CD4-positive, alpha-beta T cell treated with Interleukin-15 for 1 hour (primary cell): Measurements from ENCODE around the gene CD300A.
"Not testable (repeated sequence)": the region's sequence is repeated elsewhere in the genome, so short reads cannot be mapped to it uniquely, and the experiment has no call there.

Experiments used
- DNase-seq: peaks from one replicate; pipeline ENCODE4 v3.0.0-alpha.2; 2020

CD300A gene

DNA sequence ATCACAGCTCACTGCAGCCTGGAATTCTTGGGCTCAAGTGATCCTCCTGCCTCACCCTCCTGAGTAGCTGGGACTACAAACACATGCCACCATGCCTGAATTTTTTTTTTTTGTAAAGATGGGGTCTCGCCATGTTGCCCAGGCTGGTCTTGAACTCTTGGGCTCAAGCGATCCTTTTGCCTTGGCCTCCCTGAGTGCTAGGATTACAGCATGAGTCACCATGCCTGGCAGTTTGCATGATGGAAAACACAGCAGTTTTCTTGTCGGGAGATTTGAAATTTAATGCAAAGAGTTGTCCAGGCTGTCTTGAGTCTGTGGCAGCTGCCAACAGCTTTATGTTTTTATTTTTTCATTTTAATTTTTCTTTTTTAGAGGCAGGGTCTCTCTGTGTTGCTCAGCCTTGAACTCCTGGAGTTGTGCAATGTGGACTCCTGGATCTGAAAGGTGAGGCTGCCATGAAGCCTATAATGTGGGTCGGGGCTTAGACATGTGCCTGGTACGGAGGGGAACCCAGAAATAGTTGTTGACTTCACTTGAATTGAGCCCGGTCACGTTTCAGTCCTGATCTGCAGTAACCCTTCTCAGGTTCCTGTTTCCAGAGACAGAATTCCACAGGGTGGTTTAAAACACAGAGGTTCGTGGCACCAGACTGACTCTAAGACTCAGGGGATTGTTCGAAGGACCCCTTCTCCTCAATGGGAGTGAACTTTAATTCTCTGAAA is 18.7 kb downstream of the CD300A start:
- no peak for DNase-seq

- no peak for DNase-seq
These were observed 19.4 kb downstream of the CD300A start for GRCh38 chr17:74485841-74486240.

- not testable (repeated sequence) for DNase-seq
These were observed 21.8 kb downstream of the CD300A start for GRCh38 chr17:74488276-74488675.

- no peak for DNase-seq
These were observed 24.3 kb downstream of the CD300A start for GRCh38 chr17:74490716-74491115.

- DNase-seq: peak; percentile 37
These were observed 25.2 kb downstream of the CD300A start for GRCh38 chr17:74491626-74492025.

DNA sequence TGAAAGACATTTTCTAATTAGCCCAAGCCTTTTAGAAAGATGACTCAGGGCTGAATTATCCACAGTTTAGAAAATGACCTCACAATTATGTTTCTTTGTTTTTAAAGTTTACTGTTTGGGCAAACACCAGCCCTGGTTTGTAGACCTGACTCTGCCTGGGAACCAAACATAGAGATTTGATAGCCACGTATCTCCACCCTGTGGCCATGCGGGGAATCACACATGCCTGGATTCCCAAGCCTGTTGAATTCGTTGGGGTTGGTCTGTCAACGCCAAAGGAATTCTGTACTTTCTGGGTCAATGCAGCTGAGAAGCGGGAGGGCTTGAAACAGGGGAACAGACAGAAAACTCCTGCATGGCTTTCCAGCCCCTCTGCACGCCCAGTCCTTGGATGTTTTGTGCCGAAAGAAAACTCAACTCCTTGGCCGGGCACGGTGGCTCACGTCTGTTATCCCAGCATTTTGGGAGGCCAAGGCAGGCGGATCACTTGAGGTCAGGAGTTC is 26.9 kb downstream of the CD300A start:
- DNase-seq: peak; percentile 70

GRCh38 chr17:74497471-74497870 is 31.0 kb downstream of the CD300A start:
- no peak for DNase-seq

DNA sequence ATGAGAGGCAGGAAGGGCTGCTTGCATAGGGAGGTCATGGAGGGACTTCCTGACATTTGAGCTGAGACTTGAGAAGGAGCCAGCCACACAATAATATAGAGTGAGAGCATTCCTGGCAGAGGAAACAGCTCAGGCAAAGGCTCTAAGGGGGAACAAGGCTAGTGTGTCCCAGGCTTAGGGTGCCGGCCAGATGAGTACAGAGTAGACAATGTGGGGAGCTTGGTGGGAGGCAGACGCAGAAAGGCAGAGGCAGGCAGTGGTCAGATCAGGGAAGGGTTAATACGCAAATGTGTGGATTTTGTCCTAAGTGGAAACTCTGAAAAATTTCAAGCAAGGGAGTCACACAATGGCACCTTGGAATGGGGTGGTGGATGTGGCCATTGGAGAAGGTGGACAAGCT is 33.6 kb downstream of the CD300A start:
- no peak for DNase-seq

DNA sequence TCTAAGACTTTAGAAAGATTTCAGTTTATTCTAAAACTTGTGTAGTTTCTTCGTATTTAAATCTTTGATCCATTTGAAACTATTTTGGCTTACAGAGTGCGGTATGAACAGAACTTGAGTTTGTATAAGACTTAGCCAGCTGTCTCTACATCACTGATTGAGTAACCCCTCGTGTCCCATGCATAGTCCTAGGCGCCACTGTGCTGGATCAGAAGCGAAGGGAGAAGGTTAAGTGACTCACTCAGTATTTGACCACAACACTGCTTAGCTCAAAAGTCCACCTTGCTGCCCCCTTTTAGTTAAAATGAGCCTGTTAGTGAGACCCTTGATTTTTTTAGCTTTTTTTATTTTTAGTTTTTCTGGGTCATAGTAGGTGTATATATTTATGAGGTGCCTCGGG is 36.4 kb downstream of the CD300A start:
- no peak for DNase-seq

GRCh38 chr17:74503949-74504348 is 37.5 kb downstream of the CD300A start:
- DNase-seq: not testable (repeated sequence)

GRCh38 chr17:74508156-74508555 is 41.7 kb downstream of the CD300A start:
- no peak for DNase-seq

DNA sequence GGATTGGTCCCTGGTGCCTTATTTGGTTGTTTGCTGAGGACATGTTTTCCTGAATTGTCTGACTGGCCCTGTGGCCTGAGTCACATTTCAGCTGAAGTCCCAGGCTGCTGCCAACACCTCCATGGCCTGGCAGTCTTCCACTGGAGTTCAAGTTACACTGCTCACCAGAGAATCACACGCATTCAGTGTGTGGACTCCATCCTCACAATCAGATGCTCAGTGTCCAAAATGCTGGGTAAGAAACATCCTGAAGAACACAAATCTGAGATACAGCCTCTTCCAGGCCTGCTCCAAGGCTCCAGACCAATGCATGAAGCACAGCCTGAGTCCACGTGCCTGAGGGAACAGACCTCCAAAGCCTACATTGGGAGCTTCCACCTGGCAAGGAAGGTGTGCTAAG is 45.6 kb downstream of the CD300A start:
- DNase-seq: no peak

GRCh38 chr17:74512624-74513091 is 46.2 kb downstream of the CD300A start:
- DNase-seq: peak; percentile 77

- peak; percentile 46 for DNase-seq
These were observed 47.7 kb downstream of the CD300A start for GRCh38 chr17:74513987-74514631.

- DNase-seq: no peak
These were observed 48.3 kb downstream of the CD300A start for GRCh38 chr17:74514632-74515334.

GRCh38 chr17:74515941-74516340 is 49.5 kb downstream of the CD300A start:
- DNase-seq: no peak

GRCh38 chr17:74516561-74517328 is 50.3 kb downstream of the CD300A start:
- DNase-seq: no peak

GRCh38 chr17:74518413-74518981 is 52.1 kb downstream of the CD300A start:
- DNase-seq: not testable (repeated sequence)

- peak; percentile 60 for DNase-seq
These were observed 53.6 kb downstream of the CD300A start for GRCh38 chr17:74520016-74520434.

- DNase-seq: peak; percentile 59
These were observed 54.5 kb downstream of the CD300A start for GRCh38 chr17:74520790-74521480.

- peak; percentile 60 for DNase-seq
These were observed 55.3 kb downstream of the CD300A start for GRCh38 chr17:74521701-74522201.
